Spleen (tissue), 7 donors: ENCODE data around the gene CALM1.

Source experiments
- CTCF ChIP-seq, 11 experiments: fragments of 200-600 bp in 7 of 11; fragments of 450-650 bp in 4 of 11; sonication (generic) in 4 of 11; IDR thresholded peaks in 8 of 11; conservative IDR thresholded peaks in 3 of 11; 1 replicate in 7 of 11; 2 replicates in 4 of 11; pipeline versions ENCODE4 v1.4.0 to v1.8.0; 2016 to 2021; ENCODE audit warnings: antibody characterized with exemption in 11 of 11, inconsistent platforms in 4 of 11, mild to moderate bottlenecking in 1 of 11
- POLR2A ChIP-seq, 3 donors: fragments of 450-650 bp; IDR thresholded peaks; one replicate each; pipeline ENCODE4 v1.5.1; 2017; ENCODE audit warnings: antibody characterized with exemption in 3 of 3, mild to moderate bottlenecking in 1 of 3
- donor health status: DM: no; HTN: no; CAD: no; lungs with moderate emphysema.
- donor health status: DM: no; HTN: no; CAD: no.
- donor health status: DM: no; HTN: no; CAD: no.

GRCh38 chr14:90438841-90439240 is 42.0 kb downstream of the CALM1 start:
- TF ChIP-seq CTCF (IDR thresholded peaks at IDR 0.05 in 8 of 11, conservative IDR thresholded peaks at IDR 0.05 in 3 of 11) (no peak), POLR2A (IDR thresholded peaks at IDR 0.05) (no peak)
